Fibroblast of the conjunctiva (primary cell): Measurements from ENCODE around the gene NRXN3.

Experiments used
- DNase-seq: peaks from one replicate; pipeline ENCODE4 v3.0.0-alpha.2; 2010; ENCODE audit warnings: low read depth

The NRXN3 gene

DNA sequence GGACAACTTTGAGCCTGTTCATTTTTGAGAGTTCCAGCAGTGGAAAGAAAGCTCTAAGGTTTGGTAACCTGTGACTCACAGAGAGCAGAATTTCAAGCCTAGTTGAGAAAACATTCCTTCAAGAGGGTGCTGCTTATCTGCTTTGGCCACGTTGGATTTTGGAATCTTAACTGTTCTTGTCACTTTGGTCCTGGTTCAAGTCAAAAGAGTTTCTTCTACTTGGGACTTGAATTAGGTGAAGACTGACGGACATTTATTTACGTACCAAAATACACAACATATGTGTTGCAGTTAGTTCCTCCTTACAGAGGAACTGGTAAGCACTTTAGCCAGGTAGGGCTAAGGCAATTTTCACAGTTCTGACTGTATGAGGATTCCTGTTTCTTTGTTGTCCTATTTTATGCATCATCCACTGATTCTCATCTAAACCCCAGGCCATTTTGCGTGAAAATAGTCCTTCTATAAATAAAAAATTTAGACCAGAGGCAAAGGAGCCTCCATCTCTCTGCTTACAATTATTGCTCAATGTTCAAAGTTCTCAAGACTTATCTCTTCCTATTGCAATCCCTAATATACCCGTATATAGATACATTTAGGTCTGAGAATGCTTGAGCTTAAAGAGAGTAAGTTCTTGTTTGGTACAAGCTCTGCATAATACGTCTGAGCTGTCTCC is 1460.3 kb downstream of the NRXN3 start:
- no peak for DNase-seq

DNA sequence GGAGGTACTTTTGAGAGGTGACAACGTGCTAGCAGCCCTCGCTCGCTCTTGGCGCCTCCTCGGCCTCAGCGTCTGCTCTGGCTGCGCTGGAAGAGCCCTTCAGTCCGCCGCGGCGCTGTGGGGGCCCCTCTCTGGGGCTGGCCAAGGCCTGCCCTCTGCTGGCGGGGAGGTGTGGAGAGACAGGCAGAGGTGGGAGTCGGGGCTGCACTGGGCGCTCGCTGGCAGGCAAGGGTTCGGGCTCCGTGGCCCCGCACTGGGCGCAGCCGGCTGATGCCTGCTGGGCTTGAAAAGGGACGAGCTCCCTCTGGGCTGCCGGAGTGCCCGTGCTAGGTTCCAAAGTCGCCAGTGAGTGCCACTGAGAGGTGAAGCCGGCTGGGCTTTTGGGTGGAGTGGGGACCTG is 1461.1 kb downstream of the NRXN3 start:
- no peak for DNase-seq

DNA sequence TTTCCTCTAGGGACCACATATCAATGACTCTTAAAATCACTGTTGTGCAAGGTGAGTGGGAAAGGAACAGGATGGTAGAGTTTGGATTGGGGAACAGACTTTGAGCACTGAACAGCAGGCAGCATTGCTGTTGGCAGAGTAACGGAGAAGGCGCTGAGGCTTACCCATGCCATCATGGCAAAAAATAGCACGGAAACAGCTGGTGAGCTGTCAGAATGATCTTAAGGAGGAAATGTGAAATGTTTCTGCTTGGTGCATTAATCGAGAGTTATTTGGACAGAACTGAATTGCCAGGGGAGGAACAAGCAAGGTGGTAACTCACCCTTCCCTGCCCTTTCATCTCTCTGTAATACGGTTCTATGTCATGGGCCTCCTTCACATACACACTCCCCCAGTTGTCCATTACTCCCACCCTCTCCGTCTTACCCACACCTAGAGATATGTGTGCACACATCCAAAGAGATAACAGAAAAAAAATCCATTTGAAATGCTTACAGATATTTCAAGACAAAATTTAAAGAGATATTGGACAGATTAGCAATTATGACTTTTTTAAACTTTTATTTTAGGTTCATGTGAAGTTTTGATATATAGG is 1468.6 kb downstream of the NRXN3 start:
- DNase-seq: no peak

DNA sequence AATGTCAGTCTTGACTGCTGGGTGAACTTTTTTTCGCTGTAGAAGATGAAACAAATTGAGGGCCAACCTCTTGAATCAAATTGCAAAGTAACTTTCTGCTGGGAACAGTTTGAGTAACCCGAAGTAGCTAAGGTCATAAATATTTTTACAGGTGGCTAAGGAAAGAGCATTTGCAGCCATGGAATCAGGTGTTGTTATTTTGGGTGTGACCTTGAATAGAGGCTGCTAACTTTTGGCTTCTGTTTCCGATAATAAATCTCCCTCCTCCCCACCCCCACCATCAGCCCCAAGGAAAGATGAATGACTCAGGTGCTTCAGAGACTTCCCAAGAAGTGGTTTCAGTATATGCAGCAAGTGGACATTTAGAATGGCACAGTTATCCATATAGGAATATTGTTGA is 1469.4 kb downstream of the NRXN3 start:
- no peak for DNase-seq

DNA sequence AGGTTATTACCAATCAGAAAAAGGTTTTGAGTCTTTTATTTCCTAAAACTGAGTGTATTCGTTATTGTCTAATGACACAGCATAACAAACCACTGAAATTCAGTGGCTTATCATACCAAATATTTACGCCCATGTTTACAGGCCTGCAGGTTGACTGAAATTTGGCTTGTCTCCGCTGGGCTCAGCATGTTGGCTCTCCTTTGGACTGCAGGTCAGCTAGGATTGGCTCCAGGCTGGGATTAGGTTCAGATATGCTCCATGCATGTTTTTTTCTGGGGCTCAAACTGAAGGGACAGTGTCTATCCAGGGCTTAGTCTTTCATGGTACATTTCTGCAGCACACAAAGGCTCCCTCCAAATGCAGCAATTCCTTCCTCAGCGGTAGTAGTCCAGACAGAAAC is 1471.2 kb downstream of the NRXN3 start:
- DNase-seq: no peak

DNA sequence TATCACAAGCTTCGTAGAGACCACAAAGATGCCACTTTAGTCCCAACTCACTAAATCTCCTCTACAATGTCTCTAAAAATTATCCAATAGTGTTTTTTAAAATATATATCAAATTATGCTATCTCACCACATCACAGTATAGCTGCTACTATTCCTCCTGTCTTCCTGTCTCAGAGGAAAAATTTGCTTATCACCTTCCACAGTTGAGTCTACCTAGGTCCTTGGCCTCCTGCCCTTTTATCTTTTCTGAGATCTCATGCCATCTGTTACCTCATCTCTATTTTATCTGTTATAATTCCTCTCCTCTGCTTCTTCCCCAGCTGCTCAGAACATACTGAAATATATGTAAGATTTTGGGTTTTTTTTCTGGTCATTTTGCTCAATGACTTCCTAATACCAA is 1473.0 kb downstream of the NRXN3 start:
- no peak for DNase-seq

DNA sequence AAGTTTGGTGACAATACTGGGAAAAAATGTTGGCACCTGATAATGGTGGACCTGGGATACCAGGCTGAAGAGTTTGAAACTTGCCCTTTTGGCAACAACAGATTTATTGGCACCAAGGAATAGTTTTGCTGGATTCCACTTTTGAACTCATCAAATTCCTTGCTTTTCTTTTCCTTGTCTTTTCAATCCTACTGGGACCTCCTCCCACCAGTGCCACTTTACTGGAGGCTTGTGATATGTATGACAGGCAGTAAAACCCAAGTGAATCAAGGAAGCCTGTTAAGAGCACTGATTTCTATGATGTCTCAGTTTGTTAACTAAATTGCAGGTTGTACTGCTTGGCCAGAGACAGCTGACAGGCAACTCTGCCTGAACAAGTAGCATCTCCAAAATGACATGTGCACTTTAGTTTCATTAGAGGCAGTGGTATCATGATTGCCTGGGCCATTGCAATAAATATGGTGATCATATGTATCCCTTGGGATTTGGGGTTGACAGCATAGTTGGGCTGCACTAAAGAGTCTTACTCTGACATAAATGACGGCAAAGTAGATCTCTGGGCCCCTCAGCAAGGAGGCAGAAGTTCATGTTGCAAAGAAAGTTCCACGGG is 1475.7 kb downstream of the NRXN3 start:
- no peak for DNase-seq

DNA sequence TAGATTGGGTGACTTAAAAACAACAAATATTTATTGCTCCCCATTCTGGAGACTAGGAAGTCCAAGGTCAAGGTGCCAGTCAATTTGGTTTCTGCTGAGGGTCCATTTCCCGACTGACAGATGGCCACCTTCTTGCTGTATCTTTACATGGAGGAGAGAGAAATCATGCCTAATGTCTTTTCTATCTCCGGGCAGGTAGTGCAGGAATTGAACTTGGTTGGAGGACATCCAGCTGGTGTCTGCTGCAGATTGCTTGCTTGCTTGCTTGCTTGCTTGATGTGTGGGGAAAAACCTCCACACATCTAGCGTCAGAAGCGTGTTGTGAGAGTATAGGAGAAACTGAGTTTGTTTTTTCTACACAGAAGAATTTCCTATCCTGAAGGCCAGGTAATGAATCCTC is 1479.7 kb downstream of the NRXN3 start:
- DNase-seq: no peak

DNA sequence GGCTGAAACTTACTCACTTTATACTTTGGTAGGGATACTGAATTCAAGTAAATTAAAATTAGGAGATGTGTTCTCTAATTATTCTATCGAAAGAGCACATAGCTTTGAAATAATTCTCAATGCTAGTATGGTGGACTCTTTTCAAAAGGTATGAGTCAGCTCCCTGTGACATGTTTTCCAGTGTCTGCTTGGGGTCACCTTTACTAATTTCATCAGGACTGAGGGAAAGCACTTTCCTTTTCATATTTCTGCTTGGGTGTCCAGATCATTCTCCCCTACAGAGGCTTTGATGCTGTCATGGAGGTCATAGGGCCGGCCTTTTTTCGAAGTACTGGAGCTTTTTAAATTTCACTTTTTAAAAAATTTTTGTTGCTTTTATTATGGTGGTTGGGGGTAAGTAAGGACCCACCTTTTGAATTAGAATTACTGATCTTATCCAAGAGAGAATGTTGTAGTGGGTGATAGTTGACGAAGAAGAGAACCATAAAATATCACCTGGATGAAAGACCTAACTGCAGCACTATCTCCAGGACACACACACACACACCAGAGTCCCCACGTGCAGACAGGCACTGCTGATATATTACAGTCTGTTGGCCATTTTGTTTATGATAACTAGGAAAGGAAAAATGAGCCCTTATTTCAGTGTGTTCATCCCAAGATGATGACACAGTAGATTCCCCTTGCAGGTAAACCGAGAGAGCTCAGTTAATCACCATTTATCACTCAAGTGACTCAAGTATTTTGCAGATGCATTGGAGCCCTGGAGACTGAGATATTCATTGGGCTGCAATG is 1482.5 kb downstream of the NRXN3 start:
- DNase-seq: no peak

DNA sequence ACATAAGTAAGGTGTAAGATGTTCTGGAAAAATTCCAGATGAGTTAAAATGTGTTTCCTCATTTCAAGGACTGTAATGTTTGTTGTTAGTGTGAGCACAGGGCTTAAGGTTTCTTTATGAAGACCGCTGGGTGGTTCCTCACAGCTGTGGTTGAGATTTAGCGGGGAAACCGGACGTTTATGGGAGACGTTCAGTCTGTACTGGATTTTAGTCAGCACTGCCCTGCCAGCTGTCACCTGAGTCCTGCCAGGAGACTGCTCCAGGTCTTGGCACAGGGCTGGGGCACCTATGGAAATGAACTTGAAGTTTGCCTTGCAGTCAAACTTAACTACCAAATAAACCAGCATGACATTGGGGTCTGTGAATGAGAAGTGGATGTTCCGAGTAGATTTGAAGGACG is 1485.9 kb downstream of the NRXN3 start:
- no peak for DNase-seq

DNA sequence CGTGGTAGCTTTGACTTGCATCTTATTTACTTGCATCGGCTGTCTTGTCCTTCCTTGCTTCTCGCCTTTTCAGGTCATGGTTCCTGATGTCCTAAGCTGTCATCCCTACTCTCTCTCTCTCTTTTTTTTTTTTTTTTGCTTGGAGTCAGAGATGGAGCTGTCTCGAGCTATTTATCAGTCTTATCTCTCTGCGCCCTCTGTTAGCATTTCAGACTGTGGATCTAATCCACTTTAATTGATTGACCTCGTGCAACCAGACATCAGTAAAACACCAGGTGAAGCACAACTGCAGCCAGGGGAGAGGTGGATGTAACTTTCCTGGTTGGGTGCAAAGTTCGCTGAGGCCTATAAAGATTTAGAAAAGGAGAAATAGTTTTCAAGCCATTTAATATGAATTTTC is 1486.3 kb downstream of the NRXN3 start:
- DNase-seq: no peak

DNA sequence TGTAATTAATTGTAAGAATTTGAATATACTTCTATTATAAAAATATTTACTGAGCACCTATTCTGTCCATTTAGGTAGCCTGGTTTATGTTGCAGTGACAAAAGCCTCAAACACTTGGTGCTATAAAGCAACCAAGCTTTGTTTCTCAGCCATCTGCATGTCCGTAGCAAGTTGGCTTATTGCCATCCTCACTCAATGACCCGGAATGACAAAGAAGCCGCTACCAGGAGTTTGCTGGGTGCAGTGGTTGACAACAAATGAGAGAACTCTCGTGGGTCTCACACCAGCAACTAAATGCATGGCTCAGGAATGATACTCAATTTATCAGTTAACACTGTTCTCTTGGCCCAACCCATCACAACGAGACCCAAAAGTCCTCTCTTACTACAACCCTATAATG is 1488.0 kb downstream of the NRXN3 start:
- DNase-seq: no peak

DNA sequence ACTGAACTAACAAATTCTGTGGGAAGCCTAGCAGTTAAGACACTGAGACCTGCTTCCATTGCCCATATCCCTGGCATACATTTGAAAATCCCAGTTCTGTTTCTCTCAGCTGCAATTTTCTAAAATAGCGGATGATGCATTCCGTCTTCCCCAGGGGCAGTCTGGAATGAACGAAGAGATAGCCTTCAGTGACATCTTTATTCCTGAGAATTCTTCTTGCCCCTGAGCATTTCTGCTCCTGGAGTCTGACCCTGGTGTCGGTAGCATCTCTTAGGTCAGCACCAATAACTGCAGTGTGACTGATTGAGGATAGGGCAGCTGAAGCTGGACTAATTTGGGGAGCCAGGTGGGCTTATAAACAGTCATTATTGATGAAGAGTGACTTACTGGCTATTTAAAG is 1488.6 kb downstream of the NRXN3 start:
- no peak for DNase-seq

DNA sequence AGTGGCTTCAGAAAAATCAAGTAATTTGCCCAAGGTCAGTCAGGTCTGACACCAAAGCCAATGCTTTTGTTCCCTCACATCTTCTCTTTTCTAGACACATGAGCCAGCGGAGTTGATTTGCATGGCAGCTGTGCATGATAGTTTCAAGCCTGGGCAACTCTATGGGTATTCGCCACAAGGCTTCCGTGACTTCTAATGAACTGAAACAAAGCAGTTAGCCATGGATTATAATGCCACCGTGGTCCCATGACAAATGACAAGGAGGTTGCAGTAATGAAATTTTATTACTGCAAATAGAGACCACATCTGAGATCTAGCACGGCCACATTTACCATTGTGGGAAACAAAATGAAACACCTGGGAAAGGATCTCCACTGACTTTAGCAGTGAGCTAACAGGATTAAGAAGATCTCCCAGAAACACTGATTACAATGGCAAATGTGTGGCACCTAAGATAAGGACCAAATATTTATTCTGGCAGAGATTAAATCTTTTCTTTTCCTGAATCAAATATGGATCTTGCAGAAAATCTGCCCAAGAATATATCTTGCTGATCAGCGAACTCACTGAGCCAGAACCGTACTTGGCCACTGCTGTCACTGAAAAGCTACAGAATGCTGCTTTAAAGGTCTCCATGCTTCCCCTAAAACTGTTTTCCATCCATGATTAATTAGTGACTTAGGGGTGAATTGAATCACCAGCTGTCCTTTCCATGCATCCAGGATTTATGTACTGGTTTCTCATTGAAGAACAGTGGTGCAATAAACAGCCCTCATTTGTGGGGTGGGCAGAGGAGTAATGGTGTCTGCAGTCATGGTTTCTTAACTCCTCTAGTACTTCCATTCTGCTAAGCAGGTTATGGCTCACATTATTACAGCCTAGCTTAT is 1490.1 kb downstream of the NRXN3 start:
- no peak for DNase-seq

DNA sequence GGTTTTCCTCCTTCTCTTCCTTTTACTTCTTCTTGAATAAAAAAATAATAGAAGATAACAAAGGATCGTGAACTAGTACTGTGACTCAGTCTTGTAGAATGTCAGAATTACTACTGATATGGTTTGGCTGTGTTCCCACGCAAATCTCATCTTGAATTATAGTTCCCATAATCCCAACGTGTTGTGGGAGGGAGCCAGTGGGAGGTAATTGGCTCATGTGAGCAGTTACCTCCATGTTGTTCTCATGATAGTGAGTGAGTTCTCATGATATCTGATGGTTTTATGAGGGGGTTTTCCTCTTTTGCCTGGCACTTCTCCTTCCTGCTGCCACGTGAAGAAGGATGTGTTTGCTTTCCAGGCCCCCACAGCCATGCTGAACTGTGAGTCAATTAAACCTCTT is 1491.6 kb downstream of the NRXN3 start:
- DNase-seq: no peak

DNA sequence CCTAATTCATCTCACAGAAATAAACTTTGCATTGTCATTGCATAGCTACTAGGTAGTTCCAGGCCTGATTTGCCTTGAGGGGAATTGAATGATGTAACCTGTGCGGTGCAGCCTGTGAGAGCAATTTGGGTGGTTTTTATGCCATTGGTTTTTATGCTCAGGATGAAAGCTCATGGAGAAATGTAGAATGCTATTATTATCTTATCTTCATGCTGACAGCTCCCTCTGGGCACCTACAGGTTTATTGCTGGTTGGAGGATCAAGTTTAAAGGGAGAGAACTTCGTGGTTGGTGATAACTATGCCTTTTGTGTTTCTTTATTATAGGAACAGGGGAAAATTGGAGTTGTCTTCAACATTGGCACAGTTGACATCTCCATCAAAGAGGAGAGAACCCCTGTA is 1493.3 kb downstream of the NRXN3 start:
- DNase-seq: no peak

DNA sequence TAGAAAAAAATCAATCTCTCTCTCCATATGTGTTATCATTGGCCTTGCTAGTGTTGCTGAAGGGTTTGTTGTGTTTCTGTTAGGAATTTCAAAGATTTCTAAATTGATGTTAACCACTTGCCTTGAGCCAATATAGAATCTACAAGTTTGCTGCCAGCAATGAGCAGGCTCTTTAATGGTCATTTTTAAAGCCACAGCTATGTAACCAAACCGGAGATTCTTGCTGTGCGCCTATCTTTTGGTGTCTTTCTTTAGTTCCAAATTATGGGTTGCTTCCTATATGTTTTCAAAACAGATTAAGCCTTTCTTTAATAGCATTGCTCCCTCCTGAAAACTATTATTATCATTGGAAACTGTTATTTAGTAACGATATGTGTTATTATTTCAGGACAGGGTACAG is 1495.4 kb downstream of the NRXN3 start:
- DNase-seq: no peak

DNA sequence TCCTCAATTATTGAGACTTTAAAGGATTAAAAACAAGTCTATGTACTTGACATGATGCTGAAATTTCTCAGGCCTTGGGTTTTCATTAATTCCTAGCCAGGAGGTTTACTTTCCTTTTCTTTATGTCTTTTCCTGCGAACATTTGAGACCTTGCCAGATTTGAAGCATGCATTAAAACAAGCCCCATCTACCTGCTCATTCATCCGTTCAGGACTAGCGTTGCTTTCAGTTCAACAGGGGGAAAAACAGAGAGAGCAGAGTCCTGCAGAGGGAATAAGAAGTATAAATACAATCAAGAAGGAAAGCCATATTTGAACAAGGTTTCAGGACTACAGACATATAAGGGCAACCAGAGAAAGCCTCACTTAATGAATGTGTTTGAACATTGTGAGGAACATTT is 1498.8 kb downstream of the NRXN3 start:
- DNase-seq: no peak

DNA sequence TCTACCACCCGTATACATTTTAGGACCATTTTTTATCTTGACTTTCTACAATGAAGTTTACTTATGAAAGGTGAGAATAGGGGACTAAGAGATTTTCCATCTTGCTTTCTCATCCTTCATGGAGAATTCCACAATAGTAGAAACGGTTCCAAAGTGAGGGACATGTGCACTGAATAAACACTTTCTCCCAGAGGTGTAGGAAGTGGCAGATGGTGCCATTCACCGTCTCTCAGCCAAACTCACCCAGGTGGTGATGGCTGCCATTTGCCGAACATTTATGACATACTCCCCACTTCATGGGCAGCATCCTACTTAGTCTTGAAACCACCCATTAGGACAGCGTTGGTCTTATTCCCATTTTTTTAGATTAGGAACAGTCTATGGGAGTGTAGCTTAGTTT is 1500.6 kb downstream of the NRXN3 start:
- no peak for DNase-seq

DNA sequence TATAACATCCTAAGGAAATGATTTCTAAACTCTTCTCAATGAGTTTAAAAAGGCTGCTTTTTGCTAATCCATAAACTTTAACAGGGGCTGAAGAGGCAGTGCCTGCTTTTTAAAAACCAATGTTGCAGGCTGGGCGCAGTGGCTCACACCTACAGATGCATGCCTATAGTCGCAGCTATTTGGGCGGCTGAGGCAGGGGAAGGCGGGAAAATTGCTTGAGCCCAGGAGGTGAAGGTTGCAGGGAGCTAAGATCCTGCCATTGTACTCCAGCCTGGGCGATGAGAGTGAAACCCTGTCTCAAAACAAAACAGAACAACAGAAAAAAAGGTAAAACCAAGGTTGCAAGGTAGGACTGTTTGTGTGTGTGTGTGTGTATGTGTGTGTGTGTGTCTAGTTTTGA is 1509.9 kb downstream of the NRXN3 start:
- DNase-seq: no peak

DNA sequence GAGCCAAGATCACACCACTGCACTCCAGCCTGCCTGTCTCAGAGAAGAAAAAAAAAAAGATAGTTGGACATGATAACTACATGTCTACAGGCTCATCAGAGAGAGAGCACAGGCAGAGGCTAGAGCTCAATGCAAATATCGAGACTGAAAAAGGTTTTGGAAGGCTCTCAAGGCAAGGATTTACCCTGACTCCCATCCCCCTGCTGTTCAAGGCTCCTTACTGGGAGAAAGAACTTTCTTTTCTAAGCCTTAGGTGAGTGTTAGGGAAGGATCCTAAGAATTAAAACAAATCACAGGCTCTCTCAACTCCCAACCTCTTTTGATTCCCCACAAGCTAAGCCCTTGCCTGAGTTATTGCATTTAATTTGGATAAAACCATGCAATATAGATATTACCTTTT is 1516.0 kb downstream of the NRXN3 start:
- DNase-seq: no peak

DNA sequence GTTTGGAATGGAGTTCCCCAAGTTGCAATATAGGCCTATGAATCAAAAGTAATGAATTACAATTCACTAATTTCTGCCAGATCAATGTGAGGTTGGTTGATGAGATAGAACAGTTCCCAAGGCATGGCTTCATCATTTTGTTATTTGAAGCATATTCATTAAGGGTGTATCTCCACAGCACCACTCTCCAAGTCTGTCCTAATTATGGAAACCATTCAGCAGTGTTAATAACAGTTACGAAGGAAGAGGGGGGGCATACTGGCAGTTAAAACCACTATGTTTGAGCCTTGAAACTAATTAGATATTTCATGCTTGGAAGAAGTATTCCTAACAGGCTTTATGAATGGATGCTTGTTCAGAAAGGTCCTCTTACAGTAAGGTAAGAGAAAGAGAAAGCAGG is 1520.8 kb downstream of the NRXN3 start:
- no peak for DNase-seq
